ENCODE results near the gene NDRG3. TPM values are rescaled to one million over a fixed set of nuclear protein-coding genes. Genes with fewer than 3 reads are reported as not detected.
"Not testable (repeated sequence)": the region's sequence is repeated elsewhere in the genome, so short reads cannot be mapped to it uniquely, and the experiment has no call there.

The NDRG3 gene
- total RNA-seq, 1 experiment from 2014 or later, result 23.6 TPM

- H2BK12ac ChIP-seq (ENCODE audit: insufficient read length, low read depth, low read length), result no peak overlapping the region
- H3K4me2 ChIP-seq (ENCODE audit: insufficient read depth, insufficient read length, low read length), result peak overlapping the region; percentile 24
- H2AK5ac ChIP-seq (ENCODE audit: insufficient read length, low read length), result no peak overlapping the region
- H4K91ac ChIP-seq (ENCODE audit: insufficient read length, low read depth, low read length), result no peak overlapping the region
- no peaks in the 10 kb centered on the region for H3K27me3 Mint-ChIP-seq (ENCODE audit: low read depth)
- no peaks in the 10 kb centered on the region for H3K23me2 ChIP-seq (ENCODE audit: insufficient read length, low read depth, low read length, poor library complexity, severe bottlenecking)
- no peak overlapping the region for H2BK15ac ChIP-seq (ENCODE audit: low read depth, low read length)
- H2AFZ ChIP-seq (ENCODE audit: low read length), result no peak overlapping the region
- H3T11ph ChIP-seq (ENCODE audit: low read length), result no peak overlapping the region
- no peaks in the 10 kb centered on the region for H3K9me3 Mint-ChIP-seq
- peak overlapping the region; percentile 35 for H3K9ac ChIP-seq (ENCODE audit: extremely low read depth, insufficient read length, low read length)
- no peak overlapping the region for H3K27ac ChIP-seq (ENCODE audit: insufficient read length, low read depth, low read length)
- no peak overlapping the region for H2BK5ac ChIP-seq (ENCODE audit: insufficient read length, low read length)
- no peak overlapping the region for H2BK120ac ChIP-seq (ENCODE audit: low read depth, low read length, poor library complexity, severe bottlenecking)
- peak overlapping the region in 2 of 3 experiments; percentile 85 to 89; a peak in 2 of 7 replicates for H3K27ac Mint-ChIP-seq
- no CpG with 5 or more reads among the region's 27 CpGs for WGBS (ENCODE audit: extremely low coverage, insufficient read length, low lambda C conversion rate)
- peaks cover 5 to 6% (median 6%) of the 10 kb centered on the region in 3 experiments; a peak in 5 of 7 replicates for H3K36me3 Mint-ChIP-seq (ENCODE audit: insufficient read depth in 1 of 3, low read depth in 3 of 3)
- no peak overlapping the region for H2BK20ac ChIP-seq (ENCODE audit: low read depth, low read length, poor library complexity, severe bottlenecking)
- H4K8ac ChIP-seq (replicated peaks; ENCODE audit: insufficient read length, low read depth, low read length), result no peak overlapping the region
- TF ChIP-seq, protein P1, sequence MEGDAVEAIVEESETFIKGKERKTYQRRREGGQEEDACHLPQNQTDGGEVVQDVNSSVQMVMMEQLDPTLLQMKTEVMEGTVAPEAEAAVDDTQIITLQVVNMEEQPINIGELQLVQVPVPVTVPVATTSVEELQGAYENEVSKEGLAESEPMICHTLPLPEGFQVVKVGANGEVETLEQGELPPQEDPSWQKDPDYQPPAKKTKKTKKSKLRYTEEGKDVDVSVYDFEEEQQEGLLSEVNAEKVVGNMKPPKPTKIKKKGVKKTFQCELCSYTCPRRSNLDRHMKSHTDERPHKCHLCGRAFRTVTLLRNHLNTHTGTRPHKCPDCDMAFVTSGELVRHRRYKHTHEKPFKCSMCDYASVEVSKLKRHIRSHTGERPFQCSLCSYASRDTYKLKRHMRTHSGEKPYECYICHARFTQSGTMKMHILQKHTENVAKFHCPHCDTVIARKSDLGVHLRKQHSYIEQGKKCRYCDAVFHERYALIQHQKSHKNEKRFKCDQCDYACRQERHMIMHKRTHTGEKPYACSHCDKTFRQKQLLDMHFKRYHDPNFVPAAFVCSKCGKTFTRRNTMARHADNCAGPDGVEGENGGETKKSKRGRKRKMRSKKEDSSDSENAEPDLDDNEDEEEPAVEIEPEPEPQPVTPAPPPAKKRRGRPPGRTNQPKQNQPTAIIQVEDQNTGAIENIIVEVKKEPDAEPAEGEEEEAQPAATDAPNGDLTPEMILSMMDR (conservative IDR thresholded peaks at IDR 0.05), result 0 out of 3 replicates have a peak, but pooled peaks have one; percentile 5
- H3K4me3 Mint-ChIP-seq, result peak overlapping the region; percentile 77 to 84
- H3K4me1 ChIP-seq (ENCODE audit: insufficient read depth, low read length), result no peaks in the 10 kb centered on the region
- no peak overlapping the region for H4K5ac ChIP-seq (ENCODE audit: insufficient read length, low read depth, low read length)
- peaks cover 8 to 12% of the 10 kb centered on the region in 2 experiments for H3K4me1 Mint-ChIP-seq
- peak; percentile 98 for DNase-seq
- H3K79me1 ChIP-seq (ENCODE audit: insufficient read depth, low read depth, low read length, poor library complexity, severe bottlenecking), result no peaks in the 10 kb centered on the region
- H3K9me3 ChIP-seq (ENCODE audit: control insufficient read depth, low read depth, low read length), result no peaks in the 10 kb centered on the region
- no peak overlapping the region for H3K23ac ChIP-seq (ENCODE audit: insufficient read length, low read depth, low read length)
- H3K18ac ChIP-seq (ENCODE audit: insufficient read length, low read depth, low read length), result no peak overlapping the region
- no peak overlapping the region for H3K4ac ChIP-seq (ENCODE audit: low read depth, low read length)
- H3K56ac ChIP-seq (ENCODE audit: insufficient read length, low read depth, low read length), result no peak overlapping the region
- H3K27me3 ChIP-seq (ENCODE audit: insufficient read depth, low read length), result no peaks in the 10 kb centered on the region
- H3K79me2 ChIP-seq (ENCODE audit: insufficient read depth, low read length), result no peaks in the 10 kb centered on the region
- no peaks in the 10 kb centered on the region for H4K20me1 ChIP-seq (ENCODE audit: control insufficient read depth, insufficient read depth, insufficient read length)
- H3K14ac ChIP-seq (ENCODE audit: insufficient read depth, low read length), result peak overlapping the region; percentile 42; the same call in 1 of the 2 replicates
These were observed 69.0 kb downstream of the NDRG3 start for GRCh38 chr20:36676701-36677421.

- peaks cover 8 to 12% of the 10 kb centered on the region in 2 experiments for H3K4me1 Mint-ChIP-seq
- H3K23me2 ChIP-seq (ENCODE audit: insufficient read length, low read depth, low read length, poor library complexity, severe bottlenecking); H3K9me3 Mint-ChIP-seq; H3K56ac ChIP-seq (ENCODE audit: insufficient read length, low read depth, low read length); H3K23ac ChIP-seq (ENCODE audit: insufficient read length, low read depth, low read length); H2BK5ac ChIP-seq (ENCODE audit: insufficient read length, low read length); H3K4ac ChIP-seq (ENCODE audit: low read depth, low read length); H3K4me1 ChIP-seq (ENCODE audit: insufficient read depth, low read length); H2BK20ac ChIP-seq (ENCODE audit: low read depth, low read length, poor library complexity, severe bottlenecking); H3K79me2 ChIP-seq (ENCODE audit: insufficient read depth, low read length); H3K14ac ChIP-seq (ENCODE audit: insufficient read depth, low read length); H3K36me3 Mint-ChIP-seq (ENCODE audit: insufficient read depth in 1 of 3, low read depth in 3 of 3); H3K27me3 Mint-ChIP-seq (ENCODE audit: low read depth); H3K27ac Mint-ChIP-seq; H4K91ac ChIP-seq (ENCODE audit: insufficient read length, low read depth, low read length); H2AK5ac ChIP-seq (ENCODE audit: insufficient read length, low read length); H4K20me1 ChIP-seq (ENCODE audit: control insufficient read depth, insufficient read depth, insufficient read length); DNase-seq; H2BK12ac ChIP-seq (ENCODE audit: insufficient read length, low read depth, low read length); H3T11ph ChIP-seq (ENCODE audit: low read length); H2BK15ac ChIP-seq (ENCODE audit: low read depth, low read length); H3K18ac ChIP-seq (ENCODE audit: insufficient read length, low read depth, low read length); H2BK120ac ChIP-seq (ENCODE audit: low read depth, low read length, poor library complexity, severe bottlenecking); H3K4me3 Mint-ChIP-seq; H3K4me2 ChIP-seq (ENCODE audit: insufficient read depth, insufficient read length, low read length); H3K9me3 ChIP-seq (ENCODE audit: control insufficient read depth, low read depth, low read length); H3K79me1 ChIP-seq (ENCODE audit: insufficient read depth, low read depth, low read length, poor library complexity, severe bottlenecking); H3K9ac ChIP-seq (ENCODE audit: extremely low read depth, insufficient read length, low read length); H4K8ac ChIP-seq (replicated peaks; ENCODE audit: insufficient read length, low read depth, low read length); H2AFZ ChIP-seq (ENCODE audit: low read length); H4K5ac ChIP-seq (ENCODE audit: insufficient read length, low read depth, low read length); H3K27me3 ChIP-seq (ENCODE audit: insufficient read depth, low read length); H3K27ac ChIP-seq (ENCODE audit: insufficient read length, low read depth, low read length): not testable (repeated sequence)
- no CpG with 5 or more reads among the region's 8 CpGs for WGBS (ENCODE audit: extremely low coverage, insufficient read length, low lambda C conversion rate)
These were observed 70.3 kb downstream of the NDRG3 start for GRCh38 chr20:36675545-36675944.
